Lower lobe of right lung (tissue), 2 donors: ENCODE data around the gene USP47. TPM values are rescaled to one million over a fixed set of nuclear protein-coding genes. Genes with fewer than 3 reads are reported as not detected.

Source experiments
- ATAC-seq, 2 donors: fragments of 200-7000 bp; cut with Tn5 transposase; one replicate each; pipeline ENCODE4 v1.9.1; 2020 to 2022; ENCODE audit warnings: mild to moderate bottlenecking in 2 of 2, moderate library complexity in 2 of 2
- DNase-seq: peaks from one replicate; pipeline ENCODE4 v3.0.0-alpha.2; 2020
- H3K27ac ChIP-seq: fragments of 200-600 bp; one replicate; pipeline ENCODE4 v1.8.0; 2022
- H3K27me3 ChIP-seq: fragments of 200-600 bp; one replicate; pipeline ENCODE4 v1.8.0; 2022; ENCODE audit warnings: low read depth
- H3K36me3 ChIP-seq: fragments of 200-600 bp; one replicate; pipeline ENCODE4 v1.8.0; 2022; ENCODE audit warnings: mild to moderate bottlenecking
- H3K4me1 ChIP-seq: fragments of 200-600 bp; one replicate; pipeline ENCODE4 v1.8.0; 2022
- H3K4me3 ChIP-seq: fragments of 200-600 bp; one replicate; pipeline ENCODE4 v1.8.0; 2022; ENCODE audit warnings: mild to moderate bottlenecking
- H3K9me3 ChIP-seq: fragments of 200-600 bp; one replicate; pipeline ENCODE4 v1.8.0; 2022
- intact Hi-C: fragments of 100-400 bp; cut with DNase I; formaldehyde crosslinking; loops from one replicate; pipeline ENCODE4 v1.11.0; 2022
- total RNA-seq: library from RNA; stranded (reverse); fragmentation: NEBNext Ultra II Directional; extraction: Animal tissue kit (Norgen Biotek cat#: 25700); gene quantifications from one replicate; pipeline ENCODE4 v1.2.1, GENCODE V29; 2021
- TF ChIP-seq, protein P1 (sequence below): fragments of 200-600 bp; IDR thresholded peaks from one replicate; pipeline ENCODE4 v1.8.0; 2022; ENCODE audit warnings: antibody characterized with exemption, mild to moderate bottlenecking
- donor health status: DM: no; HTN: yes; CAD: no; lungs with severe emphysema.

The USP47 gene
- total RNA-seq, 1 donor from 2014 or later = 45.2 TPM

DNA sequence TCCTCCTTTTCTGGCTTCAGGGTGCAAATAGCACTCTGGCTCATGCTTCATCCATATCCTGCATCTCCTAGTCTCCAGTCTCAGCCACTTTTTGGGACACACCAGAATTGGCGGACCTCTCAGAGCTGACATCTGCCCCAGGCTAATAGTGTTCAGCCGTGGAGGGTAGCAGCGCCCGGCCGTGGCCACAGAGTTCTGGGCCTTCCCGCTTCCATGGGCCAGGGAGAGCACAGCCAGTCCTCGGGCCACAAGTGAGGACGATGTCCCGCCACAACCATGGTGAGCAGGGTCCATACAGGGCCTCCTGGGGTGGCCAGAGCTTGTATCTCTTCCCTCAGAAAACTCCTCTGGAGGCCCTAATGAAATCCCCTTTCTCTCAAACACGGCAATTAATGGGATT is 140.7 kb downstream of the USP47 start:
- no peak for DNase-seq
- Histone ChIP-seq H3K4me1 (peaks cover 36% of the 10 kb centered on the region), H3K36me3 (no peaks in the 10 kb centered on the region), H3K9me3 (no peaks in the 10 kb centered on the region), H3K27ac (no peak overlapping the region), H3K4me3 (no peak overlapping the region), H3K27me3 (no peaks in the 10 kb centered on the region)
- intact Hi-C loops = no loop called here
- ATAC-seq = no peak
- TF ChIP-seq, protein P1, sequence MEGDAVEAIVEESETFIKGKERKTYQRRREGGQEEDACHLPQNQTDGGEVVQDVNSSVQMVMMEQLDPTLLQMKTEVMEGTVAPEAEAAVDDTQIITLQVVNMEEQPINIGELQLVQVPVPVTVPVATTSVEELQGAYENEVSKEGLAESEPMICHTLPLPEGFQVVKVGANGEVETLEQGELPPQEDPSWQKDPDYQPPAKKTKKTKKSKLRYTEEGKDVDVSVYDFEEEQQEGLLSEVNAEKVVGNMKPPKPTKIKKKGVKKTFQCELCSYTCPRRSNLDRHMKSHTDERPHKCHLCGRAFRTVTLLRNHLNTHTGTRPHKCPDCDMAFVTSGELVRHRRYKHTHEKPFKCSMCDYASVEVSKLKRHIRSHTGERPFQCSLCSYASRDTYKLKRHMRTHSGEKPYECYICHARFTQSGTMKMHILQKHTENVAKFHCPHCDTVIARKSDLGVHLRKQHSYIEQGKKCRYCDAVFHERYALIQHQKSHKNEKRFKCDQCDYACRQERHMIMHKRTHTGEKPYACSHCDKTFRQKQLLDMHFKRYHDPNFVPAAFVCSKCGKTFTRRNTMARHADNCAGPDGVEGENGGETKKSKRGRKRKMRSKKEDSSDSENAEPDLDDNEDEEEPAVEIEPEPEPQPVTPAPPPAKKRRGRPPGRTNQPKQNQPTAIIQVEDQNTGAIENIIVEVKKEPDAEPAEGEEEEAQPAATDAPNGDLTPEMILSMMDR = no peak

DNA sequence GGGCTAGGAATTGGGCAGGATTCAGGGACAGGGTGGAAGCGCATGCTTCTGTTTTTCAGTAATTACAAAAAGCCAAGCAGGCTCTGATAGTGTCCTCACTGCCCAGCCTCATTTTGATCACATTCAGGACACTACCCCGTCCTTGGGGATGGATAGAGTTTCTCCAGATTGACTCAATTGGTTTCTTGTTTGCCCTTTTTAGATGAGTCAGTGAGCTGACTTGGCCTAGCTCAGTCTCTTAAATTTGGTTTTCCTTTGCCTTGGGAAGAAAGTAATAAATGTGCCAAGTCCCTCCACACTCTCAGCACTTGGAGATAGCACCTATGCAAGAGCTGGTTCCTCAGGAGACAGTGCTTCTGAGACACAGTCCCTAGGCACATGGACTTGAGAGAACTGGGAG is 141.2 kb downstream of the USP47 start:
- intact Hi-C loops = no loop called here
- peaks cover 35% of the 10 kb centered on the region for H3K4me1 ChIP-seq
- no peaks in the 10 kb centered on the region for H3K36me3 ChIP-seq
- H3K27ac ChIP-seq = no peak overlapping the region
- H3K27me3 ChIP-seq = no peaks in the 10 kb centered on the region
- ATAC-seq (no peak), DNase-seq (no peak)
- no peaks in the 10 kb centered on the region for H3K9me3 ChIP-seq
- TF ChIP-seq, protein P1 = no peak
- H3K4me3 ChIP-seq = no peak overlapping the region

DNA sequence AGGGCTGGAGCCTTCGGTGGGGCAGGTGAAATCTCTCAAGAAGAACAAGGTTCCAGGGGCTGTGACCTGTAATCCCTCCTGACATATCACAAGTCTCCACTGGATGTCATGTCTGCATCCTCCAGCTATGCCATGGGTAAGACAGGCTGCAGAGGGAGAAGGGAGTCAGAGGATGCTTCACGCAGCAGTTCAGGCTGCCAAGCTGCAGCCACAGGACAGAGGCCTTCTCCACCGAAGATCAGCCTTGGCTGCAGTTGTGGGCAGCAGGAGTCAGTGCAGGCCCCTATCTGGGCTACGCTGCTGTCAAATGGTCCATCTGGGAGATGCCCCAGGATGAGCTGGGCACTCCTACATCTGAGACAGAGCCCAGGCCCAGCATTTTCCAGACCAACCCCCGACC is 141.7 kb downstream of the USP47 start:
- DNase-seq = no peak
- no peaks in the 10 kb centered on the region for H3K9me3 ChIP-seq
- intact Hi-C loops = no loop called here
- H3K4me3 ChIP-seq = no peak overlapping the region
- no peak overlapping the region for H3K27ac ChIP-seq
- TF ChIP-seq, protein P1 = no peak
- H3K4me1 ChIP-seq = peaks cover 35% of the 10 kb centered on the region
- no peak for ATAC-seq
- H3K36me3 ChIP-seq = no peaks in the 10 kb centered on the region
- H3K27me3 ChIP-seq = no peaks in the 10 kb centered on the region

DNA sequence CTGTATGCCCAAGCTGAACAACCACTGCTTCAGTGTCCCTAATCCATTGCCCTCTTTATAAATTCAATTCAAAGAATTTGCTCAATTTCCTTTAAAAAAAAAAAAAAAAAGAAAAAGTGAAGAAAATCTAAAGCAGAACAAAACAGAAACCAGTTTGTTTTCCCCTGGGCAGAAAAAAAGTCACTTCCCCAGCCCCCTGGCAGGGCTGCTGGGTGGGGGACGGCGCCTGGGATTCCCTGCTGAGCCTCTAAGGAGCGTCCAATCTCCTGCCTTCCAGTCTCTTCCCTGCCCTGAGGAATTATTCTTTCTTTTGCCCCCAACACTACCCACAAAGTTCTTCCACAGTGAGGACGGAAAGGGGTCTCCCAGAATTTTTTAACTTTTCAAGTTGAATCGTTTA is 142.8 kb downstream of the USP47 start:
- Histone ChIP-seq H3K4me3 (no peak overlapping the region), H3K36me3 (no peaks in the 10 kb centered on the region), H3K27ac (peak overlapping the region; percentile 18), H3K27me3 (no peaks in the 10 kb centered on the region), H3K9me3 (no peaks in the 10 kb centered on the region), H3K4me1 (peaks cover 30% of the 10 kb centered on the region)
- DNase-seq (no peak), ATAC-seq (no peak)
- TF ChIP-seq, protein P1 = no peak
- intact Hi-C loops = no loop called here

DNA sequence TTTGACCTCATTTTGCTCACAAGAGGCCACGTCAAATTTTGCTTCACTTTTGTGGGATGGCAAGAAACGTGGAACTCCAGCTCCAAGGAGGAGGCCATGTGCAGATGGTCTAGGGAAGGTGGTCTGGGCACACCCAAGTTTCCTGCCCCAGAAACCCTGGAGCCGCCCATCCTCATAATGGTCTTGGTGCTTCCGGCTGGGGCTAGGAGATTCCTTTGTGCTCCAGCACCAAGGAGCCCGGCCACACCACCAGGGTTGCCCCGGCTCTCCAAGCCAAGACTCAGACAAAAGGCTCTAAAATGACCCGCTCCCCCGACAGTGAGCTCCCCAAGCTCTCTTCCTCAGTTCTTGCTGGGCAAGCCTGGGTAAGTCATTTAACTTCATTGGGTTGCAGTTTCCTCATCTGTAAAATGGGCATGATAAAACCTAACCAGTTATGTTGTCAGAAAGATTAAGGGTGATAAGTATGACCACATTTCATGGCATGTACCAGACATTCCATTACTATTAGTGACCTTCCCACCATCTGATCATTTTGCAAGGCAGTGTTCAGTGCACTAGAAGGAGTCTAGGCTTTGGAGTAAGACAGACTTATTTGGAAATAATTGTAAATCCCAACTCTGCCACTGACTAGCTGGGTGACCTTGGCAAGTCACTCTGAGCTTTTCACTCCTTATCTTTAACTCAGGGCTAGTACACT is 143.4 kb downstream of the USP47 start:
- DNase-seq (no peak), ATAC-seq (no peak)
- TF ChIP-seq, protein P1 = no peak
- Histone ChIP-seq H3K4me1 (peaks cover 24% of the 10 kb centered on the region), H3K27me3 (no peaks in the 10 kb centered on the region), H3K36me3 (no peaks in the 10 kb centered on the region), H3K27ac (no peak overlapping the region), H3K4me3 (no peak overlapping the region), H3K9me3 (no peaks in the 10 kb centered on the region)
- intact Hi-C loops = no loop called here
